COLO829 (cell line): ENCODE results near the gene MEFV.
A peak's percentile ranks its signal among the peaks of the same experiment; 100 is the strongest.
"Not testable (repeated sequence)": the region's sequence is repeated elsewhere in the genome, so short reads cannot be mapped to it uniquely, and the experiment has no call there.

Experiments
- DNase-seq: peaks from one replicate; pipeline ENCODE4 v3.0.0; 2012; ENCODE audit warnings: low spot score

MEFV gene

GRCh38 chr16:3256146-3256865, at the start of gene MEFV:
TSS of gene MEFV (minus strand) at chr16:3256633. CDS start at chr16:3256587, 46 bp downstream.
- DNase-seq, result no peak

GRCh38 chr16:3306078-3306477, 49.6 kb upstream of the MEFV start:
- no peak for DNase-seq

GRCh38 chr16:3305109-3306068, 49.0 kb upstream of the MEFV start, which contains the start of the genes TIGD7 and ZNF75A:
TSS of gene TIGD7 (minus strand) at chr16:3305430. CDS start at chr16:3300614, 4,816 bp downstream.
TSS of gene ZNF75A (plus strand) at chr16:3305497. CDS start at chr16:3308429, 2,932 bp downstream.
- peak; percentile 14 for DNase-seq

- no peak for DNase-seq
Observed at GRCh38 chr16:3304370-3304769, 47.9 kb upstream of the MEFV start.

GRCh38 chr16:3295783-3296182, 39.4 kb upstream of the MEFV start:
- DNase-seq, result peak; percentile 77

GRCh38 chr16:3295209-3295608, 38.8 kb upstream of the MEFV start:
- no peak for DNase-seq

GRCh38 chr16:3292604-3293003, 36.2 kb upstream of the MEFV start:
- no peak for DNase-seq

- no peak for DNase-seq
Observed at GRCh38 chr16:3289998-3290673, 33.7 kb upstream of the MEFV start.

- no peak for DNase-seq
Observed at GRCh38 chr16:3285131-3285530, 28.7 kb upstream of the MEFV start.

GRCh38 chr16:3283543-3284447, 27.4 kb upstream of the MEFV start:
- DNase-seq, result no peak

GRCh38 chr16:3282730-3283542, 26.5 kb upstream of the MEFV start, which contains the start of gene ZNF263:
TSS of gene ZNF263 (plus strand) at chr16:3283491. CDS start at chr16:3283819, 328 bp downstream.
- DNase-seq, result peak; percentile 92

GRCh38 chr16:3282103-3282729, 25.8 kb upstream of the MEFV start:
- peak; percentile 58 for DNase-seq

- DNase-seq, result no peak
Observed at GRCh38 chr16:3281222-3281820, 24.9 kb upstream of the MEFV start.

- DNase-seq, result no peak
Observed at GRCh38 chr16:3276679-3277078, 20.2 kb upstream of the MEFV start.

GRCh38 chr16:3274947-3275346, 18.5 kb upstream of the MEFV start:
- DNase-seq, result no peak

- DNase-seq, result no peak
Observed at GRCh38 chr16:3274490-3274889, 18.1 kb upstream of the MEFV start.

- not testable (repeated sequence) for DNase-seq
Observed at GRCh38 chr16:3271281-3271680, 14.8 kb upstream of the MEFV start.

- DNase-seq, result not testable (repeated sequence)
Observed at GRCh38 chr16:3270718-3271117, 14.3 kb upstream of the MEFV start.

GRCh38 chr16:3268294-3268693, 11.9 kb upstream of the MEFV start:
- no peak for DNase-seq
